HUDEP-2 (cell line): ENCODE measurements around the gene PSG7.
"Not testable (repeated sequence)": the region's sequence is repeated elsewhere in the genome, so short reads cannot be mapped to it uniquely, and the experiment has no call there.

Source experiments
- DNase-seq, 76 experiments: peaks; one replicate each; lab custom pipeline; 2025; ENCODE audit not compliant: unreplicated experiment in 76 of 76; lab: John Stamatoyannopoulos, UW

The PSG7 gene

DNA sequence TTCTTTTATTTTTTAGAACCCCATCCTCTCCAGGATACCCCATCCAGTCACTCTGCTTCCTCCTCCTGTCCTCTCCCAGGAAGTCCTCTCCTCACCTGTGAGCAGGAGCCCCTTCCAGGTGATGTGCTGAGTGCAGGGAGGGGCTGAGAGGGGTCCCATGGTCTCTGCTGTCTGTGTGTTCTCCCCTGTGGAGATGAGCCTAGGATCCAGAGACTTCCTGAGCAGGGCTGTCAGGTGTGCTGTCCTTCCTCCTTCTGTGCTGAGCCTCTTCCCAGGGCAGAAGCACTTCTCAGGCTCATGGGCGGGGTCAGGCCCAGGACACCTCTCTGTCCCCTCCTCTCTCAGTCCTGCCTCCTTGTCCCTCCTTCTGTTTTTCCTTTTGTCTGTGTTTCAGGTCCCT, 19.4 kb downstream of the PSG7 start, which contains the start of gene PSG6:
Gene PSG6 (minus strand): TSS at position 261 of the 400 bp plus-strand sequence. CDS start 102 bp downstream, at position 159.
- not testable (repeated sequence) for DNase-seq

- not testable (repeated sequence) for DNase-seq
These were observed 20.1 kb downstream of the PSG7 start for GRCh38 chr19:42916931-42917330.

- not testable (repeated sequence) for DNase-seq
These were observed 23.5 kb downstream of the PSG7 start for GRCh38 chr19:42913516-42913915.

DNA sequence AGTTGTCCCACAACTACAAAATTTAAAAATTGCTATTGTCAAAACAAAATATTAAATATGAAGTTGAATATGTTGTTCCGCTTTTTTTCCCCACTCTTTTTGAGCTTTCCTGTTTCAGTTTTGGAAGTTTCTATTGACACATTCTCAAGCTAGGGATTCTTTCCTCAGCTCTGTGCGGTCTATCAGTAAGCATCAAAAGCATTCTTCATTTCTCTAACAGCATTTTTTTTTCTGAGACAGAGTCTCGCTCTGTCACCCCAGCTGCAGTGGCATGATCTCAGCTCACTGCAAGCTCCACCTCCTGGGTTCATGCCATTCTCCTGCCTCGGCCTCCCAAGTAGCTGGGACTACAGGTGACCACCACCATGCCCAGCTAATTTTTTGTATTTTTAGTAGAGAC, 24.1 kb downstream of the PSG7 start:
- not testable (repeated sequence) for DNase-seq

DNA sequence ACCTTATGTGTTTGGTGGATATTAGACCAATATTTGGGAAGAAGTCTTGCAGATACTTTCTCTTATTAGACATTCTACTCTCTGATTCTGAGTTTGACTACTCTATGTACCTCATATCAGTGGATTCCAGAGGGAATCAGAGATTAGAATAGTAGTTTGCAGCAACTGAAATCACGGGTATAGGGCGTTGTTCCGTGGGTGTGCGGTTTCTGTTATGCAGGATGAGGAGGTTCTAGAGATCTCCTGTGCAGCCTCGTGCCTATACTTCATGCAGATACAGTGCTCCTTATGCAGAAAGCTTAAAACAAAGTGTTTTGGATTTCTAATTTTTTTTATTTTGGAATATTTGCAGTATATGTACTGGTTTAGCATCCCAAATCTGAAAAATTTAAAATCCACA, 25.3 kb downstream of the PSG7 start:
- not testable (repeated sequence) for DNase-seq

GRCh38 chr19:42906162-42906561, 30.8 kb downstream of the PSG7 start:
- not testable (repeated sequence) for DNase-seq

GRCh38 chr19:42900561-42900960, 36.4 kb downstream of the PSG7 start:
- not testable (repeated sequence) for DNase-seq

DNA sequence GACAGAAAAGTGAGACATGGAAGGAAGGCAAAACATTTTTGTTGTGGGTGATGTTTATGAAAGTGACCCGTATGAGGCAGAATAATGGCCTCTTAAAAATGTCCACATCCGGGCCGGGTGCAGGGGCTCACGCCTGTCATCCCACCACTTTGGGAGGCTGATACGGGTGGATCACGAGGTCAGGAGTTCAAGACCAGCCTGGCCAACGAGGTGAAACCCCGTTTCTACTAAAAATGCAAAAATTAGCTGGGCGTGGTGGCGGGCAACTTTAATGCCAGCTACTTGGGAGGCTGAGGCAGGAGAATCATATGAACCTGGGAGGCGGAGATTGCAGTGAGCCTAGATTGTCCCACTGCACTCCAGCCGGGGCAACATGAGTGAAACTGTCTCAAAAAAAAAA, 37.3 kb downstream of the PSG7 start:
- not testable (repeated sequence) for DNase-seq

DNA sequence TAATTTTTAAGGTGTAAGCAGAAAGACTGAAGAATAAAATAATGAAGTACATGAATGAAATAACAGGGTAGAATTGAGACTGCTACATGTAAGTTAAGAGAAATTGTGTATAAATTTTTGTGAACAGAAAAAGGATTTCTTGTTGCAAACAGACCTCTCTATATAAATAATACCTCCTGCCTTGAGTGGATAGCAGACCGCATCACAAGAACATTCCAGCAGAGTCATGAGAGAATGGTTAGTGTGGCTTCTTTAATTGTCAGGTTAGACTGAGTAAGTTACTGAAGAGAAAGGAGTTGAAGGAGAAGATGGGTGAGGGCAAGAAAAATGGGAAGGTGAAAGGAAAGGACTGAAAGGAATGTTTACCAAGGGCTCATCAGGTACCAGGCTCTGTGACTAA, 37.9 kb downstream of the PSG7 start:
- DNase-seq: not testable (repeated sequence)

DNA sequence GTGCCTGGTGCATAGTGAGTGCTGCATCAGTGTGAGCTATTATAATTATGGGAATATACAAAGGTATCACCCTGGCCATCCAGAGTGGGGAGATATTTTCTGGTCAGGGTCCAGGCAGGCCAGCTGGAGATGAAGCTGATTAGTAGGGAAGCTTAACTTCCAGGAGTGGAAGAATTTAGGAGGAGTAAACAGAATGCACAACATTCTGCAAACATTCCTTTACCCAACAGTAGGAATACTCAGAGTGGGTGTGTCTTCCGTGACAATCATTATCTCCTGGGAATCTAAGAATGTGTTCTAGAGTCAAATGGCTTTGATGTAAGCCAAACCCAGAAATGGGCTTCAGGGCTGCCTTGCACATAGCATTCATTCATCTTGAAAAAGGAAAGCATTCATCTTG, 38.4 kb downstream of the PSG7 start:
- not testable (repeated sequence) for DNase-seq

DNA sequence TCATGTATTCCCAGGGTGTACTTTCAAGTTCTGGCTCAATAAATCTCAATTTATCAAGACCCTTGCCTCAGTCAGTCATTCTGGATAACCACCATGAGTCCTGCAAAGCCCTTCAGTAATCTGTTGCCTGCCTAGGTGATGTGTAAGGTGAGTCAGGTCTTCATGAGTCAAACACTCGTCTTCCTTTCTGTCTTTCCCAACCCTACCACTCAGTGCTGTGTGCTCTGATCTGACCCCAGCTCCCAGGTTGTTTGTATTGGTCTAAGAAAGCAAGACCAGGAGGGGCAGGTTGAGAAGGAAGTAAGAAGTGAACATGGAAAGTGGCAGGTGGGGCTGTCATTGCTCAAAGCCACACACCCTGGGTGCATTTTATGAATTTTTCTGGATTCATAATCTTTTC, 39.3 kb downstream of the PSG7 start:
- DNase-seq: not testable (repeated sequence)

- not testable (repeated sequence) for DNase-seq
These were observed 46.6 kb downstream of the PSG7 start for GRCh38 chr19:42890446-42890845.

DNA sequence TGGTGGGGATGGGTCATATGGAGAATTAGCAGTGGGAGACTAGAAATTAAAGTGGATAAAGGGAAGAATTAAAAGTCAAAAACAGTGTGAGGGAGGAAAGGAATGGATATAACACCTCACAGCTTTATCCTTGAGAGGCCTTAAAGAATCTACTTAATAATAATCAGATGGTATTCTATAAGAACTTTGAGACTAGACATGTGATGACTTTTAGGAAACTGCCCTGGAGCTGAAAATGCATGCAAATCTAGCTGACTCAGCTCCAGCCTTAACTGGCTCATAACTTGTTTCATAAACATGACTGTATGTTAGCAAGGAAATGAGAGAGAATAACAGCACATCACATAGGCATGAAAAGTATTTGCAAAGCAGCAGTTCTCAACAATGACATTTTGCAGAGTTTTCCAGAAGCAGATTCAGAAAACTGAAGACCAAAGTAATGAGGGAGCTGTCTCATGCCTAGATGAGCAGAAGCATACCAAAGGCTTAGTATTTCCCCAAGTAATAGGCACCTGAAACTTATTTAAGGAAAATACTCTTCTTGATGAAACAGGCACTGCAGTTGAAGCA, 49.0 kb downstream of the PSG7 start:
- DNase-seq: not testable (repeated sequence)

GRCh38 chr19:42882730-42883129, 54.3 kb downstream of the PSG7 start:
- not testable (repeated sequence) for DNase-seq

DNA sequence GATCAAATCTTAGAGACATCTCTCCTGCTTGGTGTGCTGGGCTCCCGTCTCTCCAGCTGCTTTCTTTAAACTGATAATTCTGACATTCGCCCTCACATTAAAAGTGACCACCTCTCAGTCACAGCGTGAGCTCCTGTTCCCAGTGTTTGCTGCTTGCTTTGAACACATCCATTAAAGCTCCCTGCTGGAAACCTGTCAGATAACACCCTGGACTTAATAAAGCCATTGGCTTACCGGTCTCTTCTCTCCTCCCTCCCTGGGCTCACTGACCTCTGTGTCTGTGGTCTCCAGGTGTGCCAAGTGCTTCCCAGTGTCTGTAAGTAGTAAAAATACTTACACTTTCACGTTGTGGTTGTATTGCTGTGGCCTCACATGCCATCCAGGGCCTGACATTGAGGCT, 55.0 kb downstream of the PSG7 start:
- not testable (repeated sequence) for DNase-seq

GRCh38 chr19:42881279-42881678, 55.7 kb downstream of the PSG7 start:
- peak in 8 of 76 experiments; percentile 1 to 17 (median 4) for DNase-seq

DNA sequence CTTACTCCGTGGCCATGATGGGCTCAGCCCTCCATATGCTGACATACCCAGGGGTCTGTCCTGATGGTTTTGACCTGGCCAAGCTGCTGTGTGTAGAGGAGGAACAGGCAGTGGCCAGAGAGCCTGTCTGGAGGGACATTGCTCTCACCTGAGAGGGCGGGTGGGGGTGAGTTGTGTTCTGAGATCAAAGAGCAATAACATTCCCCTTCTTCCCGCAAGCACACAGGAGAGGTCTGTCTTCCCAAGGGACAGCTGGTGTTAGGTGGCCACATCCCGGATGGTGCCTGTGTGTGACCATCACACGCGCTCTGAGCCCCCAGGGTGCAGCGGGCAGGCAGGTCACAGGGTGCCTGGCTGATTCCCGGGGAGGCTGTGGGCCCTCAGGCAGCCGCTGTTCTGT, 56.4 kb downstream of the PSG7 start:
- DNase-seq: not testable (repeated sequence)

GRCh38 chr19:42879613-42880012, 57.4 kb downstream of the PSG7 start, which contains the start of gene PSG1:
Gene PSG1 (minus strand): TSS chr19:42879713. CDS start chr19:42879581, 132 bp downstream.
- no peak for DNase-seq

DNA sequence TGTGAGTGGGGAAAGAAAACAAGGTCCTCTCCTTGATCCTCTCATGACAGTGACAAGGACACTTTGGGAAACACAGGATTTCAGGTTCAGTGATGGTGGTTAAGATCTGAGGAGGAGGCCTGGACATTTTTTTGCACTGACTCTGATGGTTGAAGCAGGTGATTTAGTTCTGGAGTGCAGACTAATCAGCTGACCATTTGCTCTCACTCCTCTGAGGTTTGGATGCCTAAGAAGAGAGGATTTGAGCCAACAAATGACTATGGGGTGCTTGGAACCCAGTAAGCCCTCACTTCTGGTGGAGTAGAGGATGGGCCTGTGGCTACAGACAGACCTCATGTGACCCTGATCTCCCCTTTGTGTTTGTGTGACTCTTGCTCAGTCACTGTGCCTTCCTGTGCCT, 60.4 kb downstream of the PSG7 start:
- DNase-seq: not testable (repeated sequence)

DNA sequence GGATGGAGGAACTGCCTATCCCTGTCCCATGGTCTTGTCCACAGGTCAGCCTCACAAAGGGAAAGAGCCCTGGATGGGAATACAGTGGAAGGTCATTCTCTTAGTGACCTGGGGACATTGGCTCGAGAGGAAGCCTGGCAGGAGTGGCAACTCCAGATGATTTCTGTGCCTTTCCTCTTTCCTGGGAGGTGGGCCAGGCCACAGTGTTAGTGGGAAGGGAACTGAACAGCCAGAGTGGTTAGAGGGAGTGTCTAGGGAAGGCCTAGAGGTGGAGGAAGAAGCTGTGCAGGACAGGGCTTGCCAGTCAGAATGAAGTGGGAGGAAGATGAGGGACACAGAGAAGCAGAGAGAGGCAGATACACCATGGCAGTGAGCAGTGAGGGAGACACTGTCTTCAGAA, 61.1 kb downstream of the PSG7 start:
- not testable (repeated sequence) for DNase-seq

DNA sequence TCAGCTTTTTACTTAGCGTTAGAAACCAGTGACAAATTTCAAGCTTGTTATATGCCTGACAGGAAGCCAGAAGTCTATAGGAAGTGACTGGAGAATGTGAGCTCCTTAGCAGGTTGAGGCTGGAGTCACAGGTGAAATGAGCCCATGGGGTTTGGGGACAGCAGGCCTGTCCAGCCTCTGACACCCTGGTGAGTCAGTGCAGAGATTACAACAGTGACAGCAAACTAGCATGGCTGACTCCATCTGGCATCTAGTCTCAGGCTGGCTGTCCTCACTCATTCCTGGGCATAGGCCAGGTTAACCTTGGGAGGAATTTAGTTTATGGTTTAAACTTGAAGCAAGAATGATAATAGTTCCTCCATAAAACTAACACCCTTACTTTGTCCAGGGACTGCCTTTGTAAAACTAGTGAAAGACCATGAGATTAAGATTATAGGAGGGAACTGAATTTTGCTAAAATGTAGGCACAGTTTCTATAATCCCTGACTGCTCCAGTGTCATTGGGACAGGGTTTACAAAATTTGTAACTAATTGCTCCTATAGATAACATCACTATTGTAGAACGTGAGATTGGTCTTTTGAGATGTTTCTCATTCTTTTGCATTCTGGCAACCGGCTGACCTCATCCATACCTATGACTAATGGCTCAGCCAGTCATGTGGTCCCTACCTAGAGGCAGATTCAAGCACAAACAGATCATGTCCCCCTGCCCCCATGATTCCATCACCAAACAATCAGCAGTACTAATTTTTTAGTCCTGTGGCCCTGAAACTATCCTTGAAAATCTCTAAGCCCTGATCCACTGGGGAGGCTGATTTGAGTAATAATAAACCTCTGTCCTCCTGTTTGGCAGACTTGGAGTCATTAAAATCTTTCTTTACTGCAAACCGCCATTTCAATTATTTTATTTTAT, 61.9 kb downstream of the PSG7 start:
- DNase-seq: not testable (repeated sequence)

- DNase-seq: not testable (repeated sequence)
These were observed 62.9 kb downstream of the PSG7 start for GRCh38 chr19:42874136-42874535.
